ENCODE data around the gene ST8SIA2. TPM values are rescaled to one million over a fixed set of nuclear protein-coding genes. Genes with fewer than 3 reads are reported as not detected.
A peak's percentile ranks its signal among the peaks of the same experiment; 100 is the strongest.

The ST8SIA2 gene
- 5.6 TPM for polyA plus RNA-seq (2013, experiment 1 of 2)
- polyA plus RNA-seq (2013, experiment 2 of 2): 5.3 TPM

- 1% methylated on average over 78 of the region's 78 CpGs for WGBS
Observed at GRCh38 chr15:92393071-92393979, at the start of gene ST8SIA2. ST8SIA2 (plus strand) TSS chr15:92393881; CDS start chr15:92394065, 184 bp downstream.

GRCh38 chr15:92343924-92344643, 49.6 kb upstream of the ST8SIA2 start:
- no peak overlapping the region for H3K4me3 ChIP-seq (ENCODE audit: low read length)
- H3K9me3 ChIP-seq (ENCODE audit: insufficient read depth, low read depth, low read length): no peaks in the 10 kb centered on the region
- H3K27me3 ChIP-seq (ENCODE audit: insufficient read depth, low read length): peaks cover 13% of the 10 kb centered on the region
- H3K4me1 ChIP-seq (ENCODE audit: insufficient read depth, low read length): peaks cover 32% of the 10 kb centered on the region
- 36% methylated on average over 17 of the region's 17 CpGs for WGBS
- no peak overlapping the region for H3K27ac ChIP-seq (ENCODE audit: low read depth, low read length)
- H3K9ac ChIP-seq (ENCODE audit: low read depth, low read length): no peak overlapping the region
- H3K36me3 ChIP-seq (ENCODE audit: insufficient read depth, low read length): no peaks in the 10 kb centered on the region

More at GRCh38 chr15:92393071-92393979, at the start of gene ST8SIA2:
- H3K27ac ChIP-seq (ENCODE audit: low read depth, low read length): no peak within 1 kb of the TSS
- H3K4me1 ChIP-seq (ENCODE audit: insufficient read depth, low read length): peaks cover 20% of the 10 kb centered on the region
- peak within 1 kb of the TSS; percentile 77 for H3K9ac ChIP-seq (ENCODE audit: low read depth, low read length)
- no peaks in the 10 kb centered on the region for H3K9me3 ChIP-seq (ENCODE audit: insufficient read depth, low read depth, low read length)
- peaks cover 63% of the 10 kb centered on the region for H3K27me3 ChIP-seq (ENCODE audit: insufficient read depth, low read length)
- H3K4me3 ChIP-seq (ENCODE audit: low read length): peak within 1 kb of the TSS; percentile 86
- H3K36me3 ChIP-seq (ENCODE audit: insufficient read depth, low read length): no peaks in the 10 kb centered on the region

GRCh38 chr15:92346063-92346462, 47.6 kb upstream of the ST8SIA2 start:
- Histone ChIP-seq H3K27ac (ENCODE audit: low read depth, low read length) (no peak overlapping the region), H3K4me1 (ENCODE audit: insufficient read depth, low read length) (peaks cover 32% of the 10 kb centered on the region), H3K9me3 (ENCODE audit: insufficient read depth, low read depth, low read length) (no peaks in the 10 kb centered on the region), H3K9ac (ENCODE audit: low read depth, low read length) (no peak overlapping the region), H3K36me3 (ENCODE audit: insufficient read depth, low read length) (no peaks in the 10 kb centered on the region), H3K27me3 (ENCODE audit: insufficient read depth, low read length) (peaks cover 13% of the 10 kb centered on the region), H3K4me3 (ENCODE audit: low read length) (no peak overlapping the region)

GRCh38 chr15:92355307-92355706, 38.4 kb upstream of the ST8SIA2 start:
- H3K9me3 ChIP-seq (ENCODE audit: insufficient read depth, low read depth, low read length): no peaks in the 10 kb centered on the region
- WGBS: 96% methylated on average over 3 of the region's 3 CpGs

GRCh38 chr15:92361321-92362000, 32.2 kb upstream of the ST8SIA2 start:
- 82% methylated on average over 10 of the region's 10 CpGs for WGBS
- Histone ChIP-seq H3K4me1 (ENCODE audit: insufficient read depth, low read length) (peaks cover 23% of the 10 kb centered on the region), H3K36me3 (ENCODE audit: insufficient read depth, low read length) (no peaks in the 10 kb centered on the region)

More at GRCh38 chr15:92355307-92355706, 38.4 kb upstream of the ST8SIA2 start:
- H3K36me3 ChIP-seq (ENCODE audit: insufficient read depth, low read length): no peaks in the 10 kb centered on the region
- no peak overlapping the region for H3K27ac ChIP-seq (ENCODE audit: low read depth, low read length)
- H3K9ac ChIP-seq (ENCODE audit: low read depth, low read length): no peak overlapping the region
- no peaks in the 10 kb centered on the region for H3K4me1 ChIP-seq (ENCODE audit: insufficient read depth, low read length)
- H3K27me3 ChIP-seq (ENCODE audit: insufficient read depth, low read length): peaks cover 3% of the 10 kb centered on the region; the same call in 1 of the 2 replicates
- no peak overlapping the region for H3K4me3 ChIP-seq (ENCODE audit: low read length)

GRCh38 chr15:92362001-92362350, 31.7 kb upstream of the ST8SIA2 start:
- no peaks in the 10 kb centered on the region for H3K36me3 ChIP-seq (ENCODE audit: insufficient read depth, low read length)
- no peaks in the 10 kb centered on the region for H3K9me3 ChIP-seq (ENCODE audit: insufficient read depth, low read depth, low read length)
- peaks cover 23% of the 10 kb centered on the region for H3K4me1 ChIP-seq (ENCODE audit: insufficient read depth, low read length)
- no peak overlapping the region for H3K4me3 ChIP-seq (ENCODE audit: low read length)
- H3K27ac ChIP-seq (ENCODE audit: low read depth, low read length): no peak overlapping the region
- no peak overlapping the region for H3K9ac ChIP-seq (ENCODE audit: low read depth, low read length)
- H3K27me3 ChIP-seq (ENCODE audit: insufficient read depth, low read length): no peaks in the 10 kb centered on the region
- WGBS: 93% methylated on average over 3 of the region's 3 CpGs

More at GRCh38 chr15:92361321-92362000, 32.2 kb upstream of the ST8SIA2 start:
- H3K4me3 ChIP-seq (ENCODE audit: low read length): no peak overlapping the region
- H3K27ac ChIP-seq (ENCODE audit: low read depth, low read length): no peak overlapping the region
- no peaks in the 10 kb centered on the region for H3K9me3 ChIP-seq (ENCODE audit: insufficient read depth, low read depth, low read length)
- H3K27me3 ChIP-seq (ENCODE audit: insufficient read depth, low read length): no peaks in the 10 kb centered on the region
- no peak overlapping the region for H3K9ac ChIP-seq (ENCODE audit: low read depth, low read length)

- no peak overlapping the region for H3K9ac ChIP-seq (ENCODE audit: low read depth, low read length)
- no peaks in the 10 kb centered on the region for H3K9me3 ChIP-seq (ENCODE audit: insufficient read depth, low read depth, low read length)
- 21% methylated on average over 6 of the region's 6 CpGs for WGBS
- no peaks in the 10 kb centered on the region for H3K36me3 ChIP-seq (ENCODE audit: insufficient read depth, low read length)
- no peak overlapping the region for H3K27ac ChIP-seq (ENCODE audit: low read depth, low read length)
- H3K4me3 ChIP-seq (ENCODE audit: low read length): no peak overlapping the region
- H3K27me3 ChIP-seq (ENCODE audit: insufficient read depth, low read length): no peaks in the 10 kb centered on the region
- peaks cover 23% of the 10 kb centered on the region for H3K4me1 ChIP-seq (ENCODE audit: insufficient read depth, low read length)
Observed at GRCh38 chr15:92365084-92365483, 28.6 kb upstream of the ST8SIA2 start.

- Histone ChIP-seq H3K27me3 (ENCODE audit: insufficient read depth, low read length) (no peaks in the 10 kb centered on the region), H3K9me3 (ENCODE audit: insufficient read depth, low read depth, low read length) (no peaks in the 10 kb centered on the region), H3K36me3 (ENCODE audit: insufficient read depth, low read length) (no peaks in the 10 kb centered on the region), H3K9ac (ENCODE audit: low read depth, low read length) (no peak overlapping the region), H3K27ac (ENCODE audit: low read depth, low read length) (no peak overlapping the region), H3K4me3 (ENCODE audit: low read length) (no peak overlapping the region), H3K4me1 (ENCODE audit: insufficient read depth, low read length) (peaks cover 23% of the 10 kb centered on the region)
- 45% methylated on average over 3 of the region's 3 CpGs for WGBS
Observed at GRCh38 chr15:92365906-92366305, 27.8 kb upstream of the ST8SIA2 start.

GRCh38 chr15:92366381-92366780, 27.3 kb upstream of the ST8SIA2 start:
- H3K9me3 ChIP-seq (ENCODE audit: insufficient read depth, low read depth, low read length): no peaks in the 10 kb centered on the region
- WGBS: 89% methylated on average over 5 of the region's 5 CpGs
- peaks cover 23% of the 10 kb centered on the region for H3K4me1 ChIP-seq (ENCODE audit: insufficient read depth, low read length)

GRCh38 chr15:92375057-92375456, 18.6 kb upstream of the ST8SIA2 start:
- H3K9me3 ChIP-seq (ENCODE audit: insufficient read depth, low read depth, low read length): no peaks in the 10 kb centered on the region; the same call in 1 of the 2 replicates
- H3K27ac ChIP-seq (ENCODE audit: low read depth, low read length): no peak overlapping the region
- no peaks in the 10 kb centered on the region for H3K27me3 ChIP-seq (ENCODE audit: insufficient read depth, low read length)
- H3K9ac ChIP-seq (ENCODE audit: low read depth, low read length): no peak overlapping the region
- no peaks in the 10 kb centered on the region; the same call in 1 of the 2 replicates for H3K4me1 ChIP-seq (ENCODE audit: insufficient read depth, low read length)
- 91% methylated on average over 1 of the region's 1 CpG for WGBS
- no peaks in the 10 kb centered on the region for H3K36me3 ChIP-seq (ENCODE audit: insufficient read depth, low read length)
- H3K4me3 ChIP-seq (ENCODE audit: low read length): no peak overlapping the region

More at GRCh38 chr15:92366381-92366780, 27.3 kb upstream of the ST8SIA2 start:
- H3K27me3 ChIP-seq (ENCODE audit: insufficient read depth, low read length): no peaks in the 10 kb centered on the region
- H3K36me3 ChIP-seq (ENCODE audit: insufficient read depth, low read length): no peaks in the 10 kb centered on the region
- no peak overlapping the region for H3K9ac ChIP-seq (ENCODE audit: low read depth, low read length)
- H3K4me3 ChIP-seq (ENCODE audit: low read length): no peak overlapping the region
- H3K27ac ChIP-seq (ENCODE audit: low read depth, low read length): no peak overlapping the region
